IMR-90 (cell line): ENCODE data around the gene ST6GALNAC3. TPM values are rescaled to one million over a fixed set of nuclear protein-coding genes. Genes with fewer than 3 reads are reported as not detected.

Experiments used
- ATAC-seq: fragments of 200-7000 bp; cut with Tn5 transposase; 2 replicates; pipeline ENCODE4 v1.9.1; 2020; ENCODE audit warnings: low read depth, mild to moderate bottlenecking, moderate library complexity
- BruUV-seq: library from RNA; stranded (reverse); fragments of 400-500 nt; replicated peaks from 2 replicates; lab custom pipeline; 2021; lab: Mats Ljungman, UMichigan
- CTCF ChIA-PET: fragments of 300-600 bp; formaldehyde crosslinking; extraction: SDS; loops from one replicate; lab custom pipeline; 2021; ENCODE audit warnings: antibody characterized with exemption; lab: Yijun Ruan, JAX
- POLR2A ChIA-PET: fragments of 300-600 bp; sonication (Branson Sonifier 250); formaldehyde crosslinking; loops from one replicate; lab custom pipeline; 2022; ENCODE audit warnings: antibody characterized with exemption; ENCODE audit not compliant: unreplicated experiment; lab: Charles Lee
- DNase-seq: peaks from one replicate; pipeline ENCODE4 v3.0.0; 2013
- H2AFZ ChIP-seq: replicated peaks from 2 replicates; pipeline ENCODE3; 2013; ENCODE audit warnings: low read length, mild to moderate bottlenecking; ENCODE audit not compliant: poor library complexity
- H2AK5ac ChIP-seq: 2 replicates; pipeline ENCODE4 v1.6.1; 2013; ENCODE audit warnings: low read depth, low read length, inconsistent platforms
- H2AK9ac ChIP-seq: replicated peaks from 2 replicates; pipeline ENCODE3; 2013; ENCODE audit warnings: mild to moderate bottlenecking, low read depth, low read length, moderate library complexity; ENCODE audit not compliant: poor library complexity
- H2BK120ac ChIP-seq: 2 replicates; pipeline ENCODE4 v1.6.1; 2013; ENCODE audit warnings: low read depth, low read length, inconsistent platforms
- H2BK15ac ChIP-seq: 3 replicates; pipeline ENCODE4 v1.6.1; 2013; ENCODE audit warnings: low read depth, low read length, inconsistent platforms
- H2BK20ac ChIP-seq: 2 replicates; pipeline ENCODE4 v1.6.1; 2013; ENCODE audit warnings: low read depth, mild to moderate bottlenecking, inconsistent platforms, low read length, moderate library complexity
- H2BK5ac ChIP-seq: 2 replicates; pipeline ENCODE4 v1.6.1; 2013; ENCODE audit warnings: mild to moderate bottlenecking, low read depth, low read length, inconsistent platforms; ENCODE audit not compliant: poor library complexity, severe bottlenecking
- H3K14ac ChIP-seq: replicated peaks from 2 replicates; pipeline ENCODE4 v1.6.1; 2013; ENCODE audit warnings: low read depth, low read length, inconsistent platforms
- H3K18ac ChIP-seq: 2 replicates; pipeline ENCODE4 v1.6.1; 2013; ENCODE audit warnings: low read depth, low read length, control low read depth
- H3K23ac ChIP-seq: 2 replicates; pipeline ENCODE4 v1.6.1; 2013; ENCODE audit warnings: low read depth, low read length, inconsistent platforms
- H3K27ac ChIP-seq: 2 replicates; pipeline ENCODE4 v1.5.1; 2013; ENCODE audit warnings: mild to moderate bottlenecking, control low read depth, low read length; ENCODE audit not compliant: insufficient read depth
- H3K27me3 ChIP-seq: 2 replicates; pipeline ENCODE4 v1.6.1; 2013; ENCODE audit warnings: low read length; ENCODE audit not compliant: control insufficient read depth, insufficient read depth
- H3K36me3 ChIP-seq: 2 replicates; pipeline ENCODE4 v1.6.1; 2013; ENCODE audit warnings: low read length, mixed read lengths; ENCODE audit not compliant: control insufficient read depth, insufficient read depth
- H3K4ac ChIP-seq: 2 replicates; pipeline ENCODE4 v1.6.1; 2013; ENCODE audit warnings: low read depth, low read length, inconsistent platforms
- H3K4me1 ChIP-seq: 2 replicates; pipeline ENCODE4 v1.6.1; 2013; ENCODE audit warnings: low read length, mixed read lengths; ENCODE audit not compliant: control insufficient read depth, insufficient read depth
- H3K4me2 ChIP-seq: 2 replicates; pipeline ENCODE4 v1.6.1; 2013; ENCODE audit warnings: low read depth, mild to moderate bottlenecking, control low read depth, low read length, moderate library complexity
- H3K4me3 ChIP-seq: 2 replicates; pipeline ENCODE4 v1.5.1; 2013; ENCODE audit warnings: low read depth, mild to moderate bottlenecking, control low read depth, low read length, moderate library complexity; ENCODE audit not compliant: insufficient read depth
- H3K56ac ChIP-seq: 2 replicates; pipeline ENCODE4 v1.6.1; 2013; ENCODE audit warnings: low read length, inconsistent platforms; ENCODE audit not compliant: insufficient read depth; ENCODE audit errors: extremely low read depth
- H3K79me1 ChIP-seq, 2 experiments: 2 replicates each; pipeline ENCODE4 v1.6.1; 2013; ENCODE audit warnings: low read length in 2 of 2, inconsistent platforms in 1 of 2, low read depth in 1 of 2
- H3K9ac ChIP-seq: 2 replicates; pipeline ENCODE4 v1.6.1; 2013; ENCODE audit warnings: low read depth, low read length, control low read depth
- H3K9me1 ChIP-seq: 2 replicates; pipeline ENCODE4 v1.6.1; 2013; ENCODE audit warnings: low read length, inconsistent platforms; ENCODE audit not compliant: insufficient read depth
- H3K9me3 ChIP-seq: 2 replicates; pipeline ENCODE4 v1.6.1; 2013; ENCODE audit warnings: low read length; ENCODE audit not compliant: control insufficient read depth, insufficient read depth
- H4K20me1 ChIP-seq: 2 replicates; pipeline ENCODE4 v1.6.1; 2013; ENCODE audit warnings: low read length, inconsistent platforms; ENCODE audit not compliant: insufficient read depth
- H4K5ac ChIP-seq: 2 replicates; pipeline ENCODE4 v1.6.1; 2013; ENCODE audit warnings: mild to moderate bottlenecking, low read depth, low read length, control low read depth
- H4K8ac ChIP-seq, 2 experiments: 2 replicates each; pipeline ENCODE4 v1.6.1; 2013; ENCODE audit warnings: low read depth in 2 of 2, low read length in 2 of 2, control low read depth in 1 of 2, inconsistent platforms in 1 of 2
- H4K91ac ChIP-seq: 2 replicates; pipeline ENCODE4 v1.6.1; 2013; ENCODE audit warnings: low read depth, low read length, inconsistent platforms; ENCODE audit not compliant: insufficient read depth
- FOS ChIP-seq: fragments of 150-350 bp; IDR thresholded peaks from 2 replicates; pipeline ENCODE4 v1.6.1; 2016; ENCODE audit warnings: low read depth, low read length
- NFE2L2 ChIP-seq: fragments of 150-350 bp; IDR thresholded peaks from 2 replicates; pipeline ENCODE4 v1.6.1; 2016; ENCODE audit warnings: low read depth, mild to moderate bottlenecking, low read length
- RCOR1 ChIP-seq: IDR thresholded peaks from 2 replicates; pipeline ENCODE4 v1.6.1; 2012; ENCODE audit warnings: mild to moderate bottlenecking, low read length, improper control_type of control experiment; ENCODE audit not compliant: insufficient replicate concordance
- SMC3 ChIP-seq: fragments of 150-350 bp; IDR thresholded peaks from 2 replicates; pipeline ENCODE4 v1.6.1; 2016; ENCODE audit warnings: low read depth, mild to moderate bottlenecking, antibody characterized with exemption, low read length, moderate library complexity
- WGBS, 2 experiments: methylation state at CpG; one replicate each; pipeline versions ENCODE4 v1.1.5 to v1.1.7; 2013; ENCODE audit warnings: missing lambda C conversion rate in 2 of 2; ENCODE audit not compliant: insufficient read length in 1 of 2; ENCODE audit errors: extremely low coverage in 2 of 2; 5-methylcytosine and 5-hydroxymethylcytosine counted together
- dilution Hi-C: fragments of 300-500 bp; cut with HindIII; formaldehyde crosslinking; loops from one replicate; pipeline ENCODE4 v1.14.3; 2018; ENCODE audit warnings: low sequenced_read_pairs; ENCODE audit not compliant: unreplicated experiment
- in situ Hi-C: fragments of 300-500 bp; cut with MboI; formaldehyde crosslinking; loops from 3 replicates; pipeline ENCODE4 v1.14.3; 2019; ENCODE audit warnings: low sequenced_read_pairs, inconsistent platforms, mixed read lengths
- intact Hi-C: fragments of 100-400 bp; cut with micrococcal nuclease; formaldehyde crosslinking; loops from 2 replicates; pipeline ENCODE4 v1.10.0; 2022
- polyA plus RNA-seq, 3 experiments: library from polyadenylated mRNA; depleted of rRNA; stranded (reverse); fragments of >200 nt; gene quantifications; 2 replicates each; pipeline ENCODE4 v1.2.3, GENCODE V29; 2012; ENCODE audit warnings: low replicate concordance in 1 of 3
- total RNA-seq: library from RNA; depleted of rRNA; stranded (reverse); fragments of >200 nt; gene quantifications from 2 replicates; pipeline ENCODE4 v1.2.3, GENCODE V29; 2012
- TF ChIP-seq, protein P1 (sequence below): fragments of 150-350 bp; IDR thresholded peaks from 2 replicates; pipeline ENCODE4 v1.6.1; 2017; ENCODE audit warnings: mild to moderate bottlenecking, antibody characterized with exemption, low read length, low read depth
- TF ChIP-seq, protein P2 (sequence below): conservative IDR thresholded peaks from 2 replicates; pipeline ENCODE4 v1.5.1; 2012; ENCODE audit warnings: mild to moderate bottlenecking, low read depth, low read length, improper control_type of control experiment
- TF ChIP-seq, protein P3 (sequence below): fragments of 150-350 bp; IDR thresholded peaks from 2 replicates; pipeline ENCODE4 v1.6.1; 2016; ENCODE audit warnings: low read depth, mild to moderate bottlenecking, low read length, moderate library complexity, borderline replicate concordance

The ST6GALNAC3 gene
- total and polyA plus RNA-seq, 2 of the 4 experiments (the other 2 are of a cell fraction) = 0.65 to 1.3 TPM

DNA sequence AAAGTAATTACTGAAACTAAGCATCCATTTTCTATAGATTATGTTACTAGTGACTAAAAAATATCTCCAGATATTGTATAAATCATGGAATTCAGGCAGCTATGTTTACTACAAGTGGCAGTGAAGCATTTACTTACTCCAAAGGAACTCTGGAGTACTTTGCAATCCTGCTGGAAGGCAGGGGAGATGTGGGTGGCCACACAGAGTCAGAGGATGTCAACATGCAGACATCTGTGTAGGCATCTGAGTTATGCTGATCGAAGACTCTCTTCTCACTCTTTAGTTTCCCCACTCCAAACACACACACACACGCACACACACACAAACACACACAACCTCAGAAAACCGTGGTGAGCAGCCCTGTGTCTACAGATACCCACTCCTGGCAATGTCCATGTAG is 112.9 kb downstream of the ST6GALNAC3 start:
- H3K27ac ChIP-seq = no peak overlapping the region
- no peaks in the 10 kb centered on the region for H3K4me1 ChIP-seq
- DNase-seq = no peak
- intact Hi-C loops (no loop called here), in situ Hi-C loops (no loop called here), dilution Hi-C loops (no loop called here)
- no peak overlapping the region for H2BK120ac ChIP-seq
- H3K23ac ChIP-seq = no peak overlapping the region
- WGBS, 2 experiments = no CpG with 5 or more reads among the region's 3 CpGs
- H3K56ac ChIP-seq = no peak overlapping the region
- H3K27me3 ChIP-seq = no peaks in the 10 kb centered on the region
- H3K14ac ChIP-seq = no peak overlapping the region
- no peak overlapping the region for H3K18ac ChIP-seq
- no peak for TF ChIP-seq SMC3
- TF ChIP-seq FOS = no peak
- TF ChIP-seq, protein P1, sequence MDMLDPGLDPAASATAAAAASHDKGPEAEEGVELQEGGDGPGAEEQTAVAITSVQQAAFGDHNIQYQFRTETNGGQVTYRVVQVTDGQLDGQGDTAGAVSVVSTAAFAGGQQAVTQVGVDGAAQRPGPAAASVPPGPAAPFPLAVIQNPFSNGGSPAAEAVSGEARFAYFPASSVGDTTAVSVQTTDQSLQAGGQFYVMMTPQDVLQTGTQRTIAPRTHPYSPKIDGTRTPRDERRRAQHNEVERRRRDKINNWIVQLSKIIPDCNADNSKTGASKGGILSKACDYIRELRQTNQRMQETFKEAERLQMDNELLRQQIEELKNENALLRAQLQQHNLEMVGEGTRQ = no peak
- no peak for TF ChIP-seq NFE2L2
- TF ChIP-seq, protein P2, sequence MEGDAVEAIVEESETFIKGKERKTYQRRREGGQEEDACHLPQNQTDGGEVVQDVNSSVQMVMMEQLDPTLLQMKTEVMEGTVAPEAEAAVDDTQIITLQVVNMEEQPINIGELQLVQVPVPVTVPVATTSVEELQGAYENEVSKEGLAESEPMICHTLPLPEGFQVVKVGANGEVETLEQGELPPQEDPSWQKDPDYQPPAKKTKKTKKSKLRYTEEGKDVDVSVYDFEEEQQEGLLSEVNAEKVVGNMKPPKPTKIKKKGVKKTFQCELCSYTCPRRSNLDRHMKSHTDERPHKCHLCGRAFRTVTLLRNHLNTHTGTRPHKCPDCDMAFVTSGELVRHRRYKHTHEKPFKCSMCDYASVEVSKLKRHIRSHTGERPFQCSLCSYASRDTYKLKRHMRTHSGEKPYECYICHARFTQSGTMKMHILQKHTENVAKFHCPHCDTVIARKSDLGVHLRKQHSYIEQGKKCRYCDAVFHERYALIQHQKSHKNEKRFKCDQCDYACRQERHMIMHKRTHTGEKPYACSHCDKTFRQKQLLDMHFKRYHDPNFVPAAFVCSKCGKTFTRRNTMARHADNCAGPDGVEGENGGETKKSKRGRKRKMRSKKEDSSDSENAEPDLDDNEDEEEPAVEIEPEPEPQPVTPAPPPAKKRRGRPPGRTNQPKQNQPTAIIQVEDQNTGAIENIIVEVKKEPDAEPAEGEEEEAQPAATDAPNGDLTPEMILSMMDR = no peak
- TF ChIP-seq RCOR1 = no peak
- TF ChIP-seq, protein P3, sequence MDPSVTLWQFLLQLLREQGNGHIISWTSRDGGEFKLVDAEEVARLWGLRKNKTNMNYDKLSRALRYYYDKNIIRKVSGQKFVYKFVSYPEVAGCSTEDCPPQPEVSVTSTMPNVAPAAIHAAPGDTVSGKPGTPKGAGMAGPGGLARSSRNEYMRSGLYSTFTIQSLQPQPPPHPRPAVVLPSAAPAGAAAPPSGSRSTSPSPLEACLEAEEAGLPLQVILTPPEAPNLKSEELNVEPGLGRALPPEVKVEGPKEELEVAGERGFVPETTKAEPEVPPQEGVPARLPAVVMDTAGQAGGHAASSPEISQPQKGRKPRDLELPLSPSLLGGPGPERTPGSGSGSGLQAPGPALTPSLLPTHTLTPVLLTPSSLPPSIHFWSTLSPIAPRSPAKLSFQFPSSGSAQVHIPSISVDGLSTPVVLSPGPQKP = no peak
- no peak overlapping the region for H4K5ac ChIP-seq
- no peak overlapping the region for H2AK9ac ChIP-seq
- no peaks in the 10 kb centered on the region for H4K20me1 ChIP-seq
- no peak overlapping the region for H2AFZ ChIP-seq
- H3K36me3 ChIP-seq = no peaks in the 10 kb centered on the region
- H3K4me3 ChIP-seq = no peak overlapping the region
- no TSS peak for BruUV-seq
- ATAC-seq = no peak
- no peaks in the 10 kb centered on the region for H3K9me1 ChIP-seq
- no peak overlapping the region for H4K91ac ChIP-seq
- no peak overlapping the region for H4K8ac ChIP-seq
- H2BK20ac ChIP-seq = no peak overlapping the region
- no peaks in the 10 kb centered on the region for H3K79me1 ChIP-seq
- no peak overlapping the region for H3K4me2 ChIP-seq
- H3K9ac ChIP-seq = no peak overlapping the region
- ChIA-PET POLR2A (no interaction called here), CTCF (no interaction called here)
- H3K4ac ChIP-seq = no peak overlapping the region
- no peak overlapping the region for H2BK15ac ChIP-seq
- no peak overlapping the region for H2AK5ac ChIP-seq
- H2BK5ac ChIP-seq = no peak overlapping the region
- H3K9me3 ChIP-seq = no peaks in the 10 kb centered on the region
